ENCODE measurements around the gene PMF1. TPM values are rescaled to one million over a fixed set of nuclear protein-coding genes. Genes with fewer than 3 reads are reported as not detected.

Gene PMF1
- total RNA-seq, 1 donor from 2014 or later: 81.8 TPM

DNA sequence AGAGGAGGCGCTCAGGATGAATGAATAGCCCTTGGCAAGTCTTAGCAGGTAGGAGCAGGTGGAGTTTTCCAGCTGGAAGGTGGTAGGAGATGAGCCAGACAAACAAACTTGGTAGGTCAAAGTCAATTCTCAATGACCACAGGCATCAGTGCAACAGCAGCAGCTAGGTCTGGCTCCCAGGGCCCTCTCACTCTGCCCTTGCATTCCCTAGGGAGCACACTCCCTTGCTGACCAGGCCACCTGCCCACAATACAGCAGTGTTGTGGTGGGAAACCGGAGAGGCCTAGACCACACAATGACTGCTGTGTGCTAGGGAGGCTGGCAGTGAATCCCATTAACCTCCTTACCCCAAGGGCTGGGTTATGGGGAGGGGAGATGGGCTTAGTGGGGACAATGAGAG, 48.1 kb downstream of the PMF1 start:
- no peak overlapping the region for H3K4me3 ChIP-seq (ENCODE audit: low read depth, low read length)
- peaks cover 6% of the 10 kb centered on the region for H3K36me3 ChIP-seq (ENCODE audit: control insufficient read depth, insufficient read depth, low read length)
- H3K27me3 ChIP-seq (ENCODE audit: control insufficient read depth, insufficient read depth, low read length): no peaks in the 10 kb centered on the region
- no peak for DNase-seq (ENCODE audit: low read depth)
- TF ChIP-seq CTCF (IDR thresholded peaks at IDR 0.05; ENCODE audit: insufficient read depth, low read length, poor library complexity, severe bottlenecking): no peak

- no peak for DNase-seq (ENCODE audit: low read depth)
- H3K4me3 ChIP-seq (ENCODE audit: low read depth, low read length): no peak overlapping the region
- H3K27me3 ChIP-seq (ENCODE audit: control insufficient read depth, insufficient read depth, low read length): no peaks in the 10 kb centered on the region
- TF ChIP-seq CTCF (IDR thresholded peaks at IDR 0.05; ENCODE audit: insufficient read depth, low read length, poor library complexity, severe bottlenecking): no peak
- peaks cover 10% of the 10 kb centered on the region for H3K36me3 ChIP-seq (ENCODE audit: control insufficient read depth, insufficient read depth, low read length)
These were observed 49.9 kb downstream of the PMF1 start for GRCh38 chr1:156262461-156263287.

GRCh38 chr1:156263288-156263655, 50.5 kb downstream of the PMF1 start:
- no peak overlapping the region for H3K4me3 ChIP-seq (ENCODE audit: low read depth, low read length)
- TF ChIP-seq CTCF (IDR thresholded peaks at IDR 0.05; ENCODE audit: insufficient read depth, low read length, poor library complexity, severe bottlenecking): no peak
- no peaks in the 10 kb centered on the region for H3K27me3 ChIP-seq (ENCODE audit: control insufficient read depth, insufficient read depth, low read length)
- no peak for DNase-seq (ENCODE audit: low read depth)
- H3K36me3 ChIP-seq (ENCODE audit: control insufficient read depth, insufficient read depth, low read length): peaks cover 10% of the 10 kb centered on the region

DNA sequence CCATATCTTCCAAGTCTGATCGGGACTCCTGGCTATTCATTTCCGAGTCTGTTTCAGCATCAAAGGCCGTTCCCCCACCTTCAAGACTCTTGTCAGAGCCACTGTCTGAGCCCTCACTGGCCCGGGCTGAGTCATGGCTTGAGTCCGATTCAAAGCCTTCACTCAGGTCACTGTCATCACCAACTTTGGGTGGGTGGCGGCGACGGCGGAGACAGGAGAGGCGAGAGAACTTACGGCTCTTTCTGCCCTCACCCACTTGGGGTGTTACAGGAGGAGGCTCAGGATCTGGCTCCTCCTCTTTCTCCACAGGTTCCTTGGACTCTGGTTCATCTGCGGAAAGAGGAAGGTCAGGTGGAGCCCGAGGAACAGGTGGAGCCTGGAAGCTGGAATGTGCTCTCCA, 53.2 kb downstream of the PMF1 start:
- Histone ChIP-seq H3K27me3 (ENCODE audit: control insufficient read depth, insufficient read depth, low read length) (no peaks in the 10 kb centered on the region), H3K36me3 (ENCODE audit: control insufficient read depth, insufficient read depth, low read length) (peaks cover 7% of the 10 kb centered on the region), H3K4me3 (ENCODE audit: low read depth, low read length) (no peak overlapping the region)
- no peak for DNase-seq (ENCODE audit: low read depth)
- TF ChIP-seq CTCF (IDR thresholded peaks at IDR 0.05; ENCODE audit: insufficient read depth, low read length, poor library complexity, severe bottlenecking): no peak

GRCh38 chr1:156268336-156268735, 55.5 kb downstream of the PMF1 start:
- TF ChIP-seq CTCF (IDR thresholded peaks at IDR 0.05; ENCODE audit: insufficient read depth, low read length, poor library complexity, severe bottlenecking): no peak
- H3K4me3 ChIP-seq (ENCODE audit: low read depth, low read length): no peak overlapping the region
- H3K27me3 ChIP-seq (ENCODE audit: control insufficient read depth, insufficient read depth, low read length): no peaks in the 10 kb centered on the region
- no peak for DNase-seq (ENCODE audit: low read depth)
- H3K36me3 ChIP-seq (ENCODE audit: control insufficient read depth, insufficient read depth, low read length): peaks cover 8% of the 10 kb centered on the region

DNA sequence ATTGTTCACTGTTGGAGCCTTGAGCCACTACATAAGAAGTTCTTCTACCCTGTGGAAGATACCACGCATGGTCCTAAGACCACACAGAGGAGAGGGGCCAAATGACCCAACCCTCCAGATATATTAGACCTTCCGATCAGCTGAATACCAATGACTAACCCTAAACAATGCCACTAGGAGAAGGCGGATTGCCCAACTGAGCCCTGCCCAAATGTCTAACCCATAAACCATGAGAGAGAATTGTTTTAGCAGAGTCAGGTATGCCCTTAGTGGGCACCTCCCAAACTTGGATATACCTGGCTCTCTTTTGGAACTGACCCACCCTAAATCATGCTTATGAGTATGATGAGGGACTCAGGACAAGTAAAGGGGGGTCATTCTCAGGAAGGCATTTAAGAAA, 57.5 kb downstream of the PMF1 start:
- Histone ChIP-seq H3K36me3 (ENCODE audit: control insufficient read depth, insufficient read depth, low read length) (peaks cover 7% of the 10 kb centered on the region), H3K27me3 (ENCODE audit: control insufficient read depth, insufficient read depth, low read length) (no peaks in the 10 kb centered on the region), H3K4me3 (ENCODE audit: low read depth, low read length) (no peak overlapping the region)
- TF ChIP-seq CTCF (IDR thresholded peaks at IDR 0.05; ENCODE audit: insufficient read depth, low read length, poor library complexity, severe bottlenecking): no peak
- no peak for DNase-seq (ENCODE audit: low read depth)
